ENCODE results near the gene COL7A1.

GRCh38 chr3:48571938-48572337 is 23.2 kb downstream of the COL7A1 start:
- no peak for TF ChIP-seq CHD2 (IDR thresholded peaks at IDR 0.05; ENCODE audit: low read length)
- TF ChIP-seq, protein P1, sequence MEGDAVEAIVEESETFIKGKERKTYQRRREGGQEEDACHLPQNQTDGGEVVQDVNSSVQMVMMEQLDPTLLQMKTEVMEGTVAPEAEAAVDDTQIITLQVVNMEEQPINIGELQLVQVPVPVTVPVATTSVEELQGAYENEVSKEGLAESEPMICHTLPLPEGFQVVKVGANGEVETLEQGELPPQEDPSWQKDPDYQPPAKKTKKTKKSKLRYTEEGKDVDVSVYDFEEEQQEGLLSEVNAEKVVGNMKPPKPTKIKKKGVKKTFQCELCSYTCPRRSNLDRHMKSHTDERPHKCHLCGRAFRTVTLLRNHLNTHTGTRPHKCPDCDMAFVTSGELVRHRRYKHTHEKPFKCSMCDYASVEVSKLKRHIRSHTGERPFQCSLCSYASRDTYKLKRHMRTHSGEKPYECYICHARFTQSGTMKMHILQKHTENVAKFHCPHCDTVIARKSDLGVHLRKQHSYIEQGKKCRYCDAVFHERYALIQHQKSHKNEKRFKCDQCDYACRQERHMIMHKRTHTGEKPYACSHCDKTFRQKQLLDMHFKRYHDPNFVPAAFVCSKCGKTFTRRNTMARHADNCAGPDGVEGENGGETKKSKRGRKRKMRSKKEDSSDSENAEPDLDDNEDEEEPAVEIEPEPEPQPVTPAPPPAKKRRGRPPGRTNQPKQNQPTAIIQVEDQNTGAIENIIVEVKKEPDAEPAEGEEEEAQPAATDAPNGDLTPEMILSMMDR (IDR thresholded peaks at IDR 0.05; ENCODE audit: control extremely low read depth in 1 of 3, insufficient read depth in 1 of 3, low read depth in 1 of 3, low read length in 3 of 3) = no peak
- no peak for TF ChIP-seq SUZ12 (IDR thresholded peaks at IDR 0.05; ENCODE audit: low read length)
- TF ChIP-seq YY1 (IDR thresholded peaks at IDR 0.05; ENCODE audit: low read depth, low read length) = no peak
- TF ChIP-seq TAF1 (IDR thresholded peaks at IDR 0.05; ENCODE audit: low read depth, low read length) = no peak
- TF ChIP-seq GABPA (IDR thresholded peaks at IDR 0.05; ENCODE audit: borderline replicate concordance, insufficient read depth, low read length) = no peak
- TF ChIP-seq RAD21 (IDR thresholded peaks at IDR 0.05 in 1 of 2, conservative IDR thresholded peaks at IDR 0.05 in 1 of 2; ENCODE audit: low read depth in 2 of 2, low read length in 2 of 2) = no peak
- TF ChIP-seq EP300 (IDR thresholded peaks at IDR 0.05; ENCODE audit: borderline replicate concordance in 1 of 2, low read depth in 2 of 2, low read length in 2 of 2) = no peak
- no peak for TF ChIP-seq FOSL1 (IDR thresholded peaks at IDR 0.05; ENCODE audit: insufficient read depth, low read depth, low read length)
- no peak for TF ChIP-seq CEBPB (IDR thresholded peaks at IDR 0.05; ENCODE audit: low read depth, low read length)
- TF ChIP-seq POU5F1 (IDR thresholded peaks at IDR 0.05; ENCODE audit: low read depth, low read length) = no peak

All from H1 (cell line).